PFSK-1 (cell line): ENCODE measurements around the gene TBC1D3I.
"Not testable (repeated sequence)": the region's sequence is repeated elsewhere in the genome, so short reads cannot be mapped to it uniquely, and the experiment has no call there.

Source experiments
- FOXP2 ChIP-seq: optimal IDR thresholded peaks from 2 replicates; pipeline ENCODE3; 2011; ENCODE audit warnings: borderline replicate concordance, control low read depth, inconsistent platforms; ENCODE audit not compliant: insufficient read depth; ENCODE audit errors: extremely low read length, extremely low read depth
- POLR2AphosphoS5 ChIP-seq: IDR thresholded peaks from 2 replicates; pipeline ENCODE4 v1.6.1; 2012; ENCODE audit warnings: low read depth, mild to moderate bottlenecking, control low read depth, low read length, moderate library complexity
- REST ChIP-seq, 2 experiments: IDR thresholded peaks; 2 replicates each; pipeline versions ENCODE4 v1.6.1 to v1.8.0; 2011 to 2012; ENCODE audit warnings: low read depth in 2 of 2, low read length in 2 of 2, control low read depth in 1 of 2, inconsistent platforms in 1 of 2, mild to moderate bottlenecking in 1 of 2, moderate library complexity in 1 of 2; ENCODE audit not compliant: insufficient read depth in 1 of 2
- SIN3A ChIP-seq: IDR thresholded peaks from 2 replicates; pipeline ENCODE4 v1.6.1; 2012; ENCODE audit warnings: mild to moderate bottlenecking, low read length, moderate library complexity, borderline replicate concordance; ENCODE audit not compliant: insufficient read depth
- TAF1 ChIP-seq: IDR thresholded peaks from 2 replicates; pipeline ENCODE4 v1.6.1; 2012; ENCODE audit warnings: low read length, control low read depth, borderline replicate concordance; ENCODE audit not compliant: insufficient read depth

The TBC1D3I gene

GRCh38 chr17:36210439-36211211 lies 53.7 kb downstream of the TBC1D3I start, which contains the start of gene CCL4L2:
CCL4L2 (plus strand) TSS chr17:36211063.
- TF ChIP-seq FOXP2; REST (IDR thresholded peaks at IDR 0.05; ENCODE audit: insufficient read depth in 1 of 2, low read depth in 2 of 2, low read length in 2 of 2); TAF1: not testable (repeated sequence)

GRCh38 chr17:36209575-36209974 lies 54.8 kb downstream of the TBC1D3I start:
- TF ChIP-seq SIN3A: no peak
- TF ChIP-seq POLR2AphosphoS5: no peak
- TF ChIP-seq REST (IDR thresholded peaks at IDR 0.05; ENCODE audit: insufficient read depth in 1 of 2, low read depth in 2 of 2, low read length in 2 of 2): no peak
- no peak for TF ChIP-seq FOXP2
- TF ChIP-seq TAF1: no peak

GRCh38 chr17:36205637-36206485 lies 58.5 kb downstream of the TBC1D3I start:
- TF ChIP-seq FOXP2 (no peak), POLR2AphosphoS5 (no peak), REST (IDR thresholded peaks at IDR 0.05; ENCODE audit: insufficient read depth in 1 of 2, low read depth in 2 of 2, low read length in 2 of 2) (no peak), TAF1 (no peak), SIN3A (no peak)

- TF ChIP-seq TAF1 (no peak), POLR2AphosphoS5 (no peak)
Measured at GRCh38 chr17:36204724-36205500, 59.5 kb downstream of the TBC1D3I start.
